Panc1 (cell line): ENCODE data around the gene TP53BP2.
"Not testable (repeated sequence)": the region's sequence is repeated elsewhere in the genome, so short reads cannot be mapped to it uniquely, and the experiment has no call there.

ENCODE experiments used
- POLR2AphosphoS5 ChIP-seq: IDR thresholded peaks from 2 replicates; pipeline ENCODE4 v1.6.1; 2012; ENCODE audit warnings: mild to moderate bottlenecking, low read depth, low read length, moderate library complexity
- SIN3A ChIP-seq: IDR thresholded peaks from 2 replicates; pipeline ENCODE4 v1.6.1; 2012; ENCODE audit warnings: low read depth, mild to moderate bottlenecking, low read length, moderate library complexity, borderline replicate concordance; ENCODE audit not compliant: insufficient read depth
- TF ChIP-seq, protein P1 (sequence below): fragments of 450-650 bp; IDR thresholded peaks from 2 replicates; pipeline ENCODE4 v1.5.1; 2017; ENCODE audit warnings: mild to moderate bottlenecking

DNA sequence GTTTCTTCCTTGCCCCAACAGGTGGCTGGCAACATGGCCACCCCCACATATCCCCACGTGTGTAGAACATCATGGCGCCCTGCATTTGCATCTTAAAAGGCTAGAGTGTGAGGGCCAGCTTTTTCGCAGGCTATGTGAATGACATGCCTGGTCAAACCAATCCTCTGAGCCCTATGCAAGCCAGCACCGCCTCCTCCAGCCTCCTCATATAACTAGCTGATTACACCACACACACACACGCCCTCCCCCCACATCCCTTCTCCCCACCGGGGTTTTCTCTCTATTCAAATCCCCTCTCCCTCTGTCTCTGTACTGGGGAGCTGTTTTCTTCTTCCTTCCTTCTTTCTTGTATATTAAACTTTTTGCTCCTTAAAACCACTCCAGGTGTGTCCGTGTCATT is 44.7 kb upstream of the TP53BP2 start:
- TF ChIP-seq, protein P1, sequence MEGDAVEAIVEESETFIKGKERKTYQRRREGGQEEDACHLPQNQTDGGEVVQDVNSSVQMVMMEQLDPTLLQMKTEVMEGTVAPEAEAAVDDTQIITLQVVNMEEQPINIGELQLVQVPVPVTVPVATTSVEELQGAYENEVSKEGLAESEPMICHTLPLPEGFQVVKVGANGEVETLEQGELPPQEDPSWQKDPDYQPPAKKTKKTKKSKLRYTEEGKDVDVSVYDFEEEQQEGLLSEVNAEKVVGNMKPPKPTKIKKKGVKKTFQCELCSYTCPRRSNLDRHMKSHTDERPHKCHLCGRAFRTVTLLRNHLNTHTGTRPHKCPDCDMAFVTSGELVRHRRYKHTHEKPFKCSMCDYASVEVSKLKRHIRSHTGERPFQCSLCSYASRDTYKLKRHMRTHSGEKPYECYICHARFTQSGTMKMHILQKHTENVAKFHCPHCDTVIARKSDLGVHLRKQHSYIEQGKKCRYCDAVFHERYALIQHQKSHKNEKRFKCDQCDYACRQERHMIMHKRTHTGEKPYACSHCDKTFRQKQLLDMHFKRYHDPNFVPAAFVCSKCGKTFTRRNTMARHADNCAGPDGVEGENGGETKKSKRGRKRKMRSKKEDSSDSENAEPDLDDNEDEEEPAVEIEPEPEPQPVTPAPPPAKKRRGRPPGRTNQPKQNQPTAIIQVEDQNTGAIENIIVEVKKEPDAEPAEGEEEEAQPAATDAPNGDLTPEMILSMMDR, result not testable (repeated sequence)
- TF ChIP-seq POLR2AphosphoS5, SIN3A: not testable (repeated sequence)
